ENCODE results near the gene ST3GAL2. TPM values are rescaled to one million over a fixed set of nuclear protein-coding genes. Genes with fewer than 3 reads are reported as not detected.
A peak's percentile ranks its signal among the peaks of the same experiment; 100 is the strongest.

The ST3GAL2 gene
- total and polyA plus RNA-seq, 2 of the 4 experiments (the other 2 are of a cell fraction), result 17.4 to 17.7 TPM

- Histone ChIP-seq H2BK20ac (ENCODE audit: low read depth, low read length) (no peak overlapping the region), H2AK9ac (replicated peaks; ENCODE audit: low read depth, low read length, poor library complexity) (peak overlapping the region; percentile 44), H2BK120ac (ENCODE audit: low read depth, low read length) (no peak overlapping the region), H3K23ac (ENCODE audit: low read depth, low read length) (no peak overlapping the region), H3K27ac (ENCODE audit: insufficient read depth, low read length) (peak overlapping the region; percentile 43), H3K27me3 (ENCODE audit: control insufficient read depth, insufficient read depth, low read length) (no peaks in the 10 kb centered on the region), H3K56ac (ENCODE audit: extremely low read depth, insufficient read depth, low read length) (no peak overlapping the region), H3K4me3 (ENCODE audit: insufficient read depth, low read depth, low read length) (peak overlapping the region; percentile 42), H3K9me1 (ENCODE audit: insufficient read depth, low read length) (no peaks in the 10 kb centered on the region), H4K20me1 (ENCODE audit: insufficient read depth, low read length) (no peaks in the 10 kb centered on the region), H2BK5ac (ENCODE audit: low read depth, low read length, poor library complexity, severe bottlenecking) (peak overlapping the region; percentile 17), H3K4ac (ENCODE audit: low read depth, low read length) (peak overlapping the region; percentile 44), H4K8ac (ENCODE audit: low read depth in 2 of 2, low read length in 2 of 2) (peak overlapping the region; percentile 65 to 96), H4K5ac (ENCODE audit: low read depth, low read length) (peak overlapping the region; percentile 36; the same call in 1 of the 2 replicates), H4K91ac (ENCODE audit: insufficient read depth, low read depth, low read length) (peak overlapping the region; percentile 56), H3K4me2 (ENCODE audit: low read depth, low read length) (peak overlapping the region; percentile 77), H3K14ac (replicated peaks; ENCODE audit: low read depth, low read length) (0 out of 2 replicates have a peak overlapping the region, but pooled peaks have one; percentile 61), H2AFZ (replicated peaks; ENCODE audit: low read length, poor library complexity) (peak overlapping the region; percentile 96), H3K79me1 (ENCODE audit: low read depth in 1 of 2, low read length in 2 of 2) (peaks cover 9 to 27% of the 10 kb centered on the region in 2 experiments; a peak in 3 of 4 replicates), H3K36me3 (ENCODE audit: control insufficient read depth, insufficient read depth, low read length) (peaks cover 11% of the 10 kb centered on the region), H3K9me3 (ENCODE audit: control insufficient read depth, insufficient read depth, low read length) (no peaks in the 10 kb centered on the region), H3K18ac (ENCODE audit: low read depth, low read length) (no peak overlapping the region), H2BK15ac (ENCODE audit: low read depth, low read length) (no peak overlapping the region), H2AK5ac (ENCODE audit: low read depth, low read length) (0 out of 2 replicates have a peak overlapping the region, but pooled peaks have one; percentile 54), H3K9ac (ENCODE audit: low read depth, low read length) (peak overlapping the region; percentile 37; the same call in 1 of the 2 replicates), H3K4me1 (ENCODE audit: control insufficient read depth, insufficient read depth, low read length) (no peaks in the 10 kb centered on the region; the same call in 1 of the 2 replicates)
- intact Hi-C loops (cut with micrococcal nuclease), result loop anchor here (1.0 to 5.0 kb wide), 5 partner anchors 57 to 271 kb away; partner anchors contain the start of genes COG4, FCSK, SF3B3 and ST3GAL2
- DNase-seq (no peak), ATAC-seq (ENCODE audit: low read depth) (no peak; the same call in 1 of the 2 replicates)
- ChIA-PET CTCF (interaction anchor here (0.6 to 1.6 kb wide), 4 partner anchors 9 to 1079 kb away, joined by 3 to 5 read pairs (median 3); no protein-coding TSS in a partner anchor), POLR2A (ENCODE audit: unreplicated experiment) (interaction anchor here (0.6 to 1.0 kb wide), 2 partner anchors 51 to 57 kb away, joined by 4 read pairs; partner anchors contain the start of gene ST3GAL2)
- in situ Hi-C loops (cut with MboI; ENCODE audit: low sequenced_read_pairs), result no loop called here
- no peak for TF ChIP-seq SMC3 (IDR thresholded peaks at IDR 0.05; ENCODE audit: low read depth, low read length)
- TF ChIP-seq CHD1 (IDR thresholded peaks at IDR 0.05; ENCODE audit: low read depth, low read length), result no peak
- no peak for TF ChIP-seq RAD21 (IDR thresholded peaks at IDR 0.05; ENCODE audit: low read length)
- no peak for TF ChIP-seq MAFK (IDR thresholded peaks at IDR 0.05; ENCODE audit: low read depth, low read length)
- TF ChIP-seq MXI1 (IDR thresholded peaks at IDR 0.05; ENCODE audit: borderline replicate concordance, low read depth, low read length), result no peak
- TF ChIP-seq ELK1 (IDR thresholded peaks at IDR 0.05; ENCODE audit: borderline replicate concordance, low read depth, low read length), result no peak
- no peak for TF ChIP-seq CEBPB (IDR thresholded peaks at IDR 0.05; ENCODE audit: low read depth, low read length)
- TF ChIP-seq RCOR1 (IDR thresholded peaks at IDR 0.05; ENCODE audit: insufficient replicate concordance, low read length), result no peak
- 23% methylated on average over 22 of the region's 47 CpGs; no CpG with 5 or more reads in 1 of the 2 experiments for WGBS, 2 experiments (ENCODE audit: extremely low coverage in 2 of 2, insufficient read length in 1 of 2)
- dilution Hi-C loops (cut with HindIII; ENCODE audit: low sequenced_read_pairs, unreplicated experiment), result no loop called here
- BruUV-seq (replicated peaks), result no TSS peak
Observed at GRCh38 chr16:70381604-70382342, 57.1 kb downstream of the ST3GAL2 start.

All from IMR-90 (cell line).